RWPE2 (cell line): ENCODE data around the gene RSAD2.
"Not testable (repeated sequence)": the region's sequence is repeated elsewhere in the genome, so short reads cannot be mapped to it uniquely, and the experiment has no call there.

Source experiments
- ATAC-seq: fragments of 200-7000 bp; cut with Tn5 transposase; 3 replicates; pipeline ENCODE4 v1.9.1; 2021; ENCODE audit warnings: low read depth
- DNase-seq: peaks from one replicate; pipeline ENCODE4 v3.0.0-alpha.2; 2020; ENCODE audit warnings: low spot score
- H3K27ac ChIP-seq: fragments of 450-650 bp; 2 replicates; pipeline ENCODE4 v1.5.1; 2017; ENCODE audit warnings: mild to moderate bottlenecking; ENCODE audit not compliant: poor library complexity, severe bottlenecking
- H3K27me3 ChIP-seq: fragments of 250-450 bp; sonication (Bioruptor Pico); 2 replicates; pipeline ENCODE4 v1.5.1; 2021; ENCODE audit warnings: mild to moderate bottlenecking, moderate library complexity; ENCODE audit not compliant: insufficient read depth, poor library complexity, severe bottlenecking
- H3K36me3 ChIP-seq: fragments of 250-450 bp; sonication (Bioruptor Pico); 2 replicates; pipeline ENCODE4 v1.5.1; 2020; ENCODE audit warnings: low read depth, mild to moderate bottlenecking, moderate library complexity
- H3K4me1 ChIP-seq: fragments of 250-450 bp; sonication (Bioruptor Pico); 2 replicates; pipeline ENCODE4 v1.5.1; 2021; ENCODE audit warnings: mild to moderate bottlenecking, moderate library complexity; ENCODE audit not compliant: insufficient read depth, poor library complexity, severe bottlenecking
- H3K4me3 ChIP-seq: fragments of 250-450 bp; sonication (Bioruptor Pico); 2 replicates; pipeline ENCODE4 v1.5.1; 2021; ENCODE audit warnings: mild to moderate bottlenecking, moderate library complexity; ENCODE audit not compliant: severe bottlenecking
- H3K9me3 ChIP-seq: fragments of 250-450 bp; sonication (Bioruptor Pico); 2 replicates; pipeline ENCODE4 v1.5.1; 2021; ENCODE audit warnings: mild to moderate bottlenecking, moderate library complexity; ENCODE audit not compliant: severe bottlenecking
- CTCF ChIP-seq: fragments of 450-650 bp; IDR thresholded peaks from one replicate; pipeline ENCODE4 v1.5.1; 2017; ENCODE audit warnings: mild to moderate bottlenecking, moderate library complexity; ENCODE audit not compliant: poor library complexity, severe bottlenecking

Gene RSAD2

GRCh38 chr2:6896930-6897759 is 19.6 kb downstream of the RSAD2 start:
- no peak for DNase-seq

GRCh38 chr2:6902581-6902980 is 25.0 kb downstream of the RSAD2 start:
- not testable (repeated sequence) for H3K9me3 ChIP-seq, ATAC-seq, H3K4me1 ChIP-seq, H3K36me3 ChIP-seq, H3K27me3 ChIP-seq, H3K4me3 ChIP-seq, H3K27ac ChIP-seq, DNase-seq

More at GRCh38 chr2:6896930-6897759, 19.6 kb downstream of the RSAD2 start:
- no peak overlapping the region for H3K4me3 ChIP-seq
- ATAC-seq: no peak
- no peaks in the 10 kb centered on the region for H3K4me1 ChIP-seq
- no peaks in the 10 kb centered on the region for H3K27me3 ChIP-seq
- peak; percentile 80 for TF ChIP-seq CTCF
- H3K27ac ChIP-seq: no peak overlapping the region
- no peaks in the 10 kb centered on the region for H3K36me3 ChIP-seq
- H3K9me3 ChIP-seq: no peaks in the 10 kb centered on the region

GRCh38 chr2:6905668-6906067 is 28.1 kb downstream of the RSAD2 start:
- no peak for ATAC-seq

GRCh38 chr2:6906165-6906741 is 28.7 kb downstream of the RSAD2 start:
- no peaks in the 10 kb centered on the region for H3K9me3 ChIP-seq
- no peak for ATAC-seq
- no peak overlapping the region for H3K4me3 ChIP-seq

More at GRCh38 chr2:6905668-6906067, 28.1 kb downstream of the RSAD2 start:
- Histone ChIP-seq H3K27me3 (peaks cover 27% of the 10 kb centered on the region), H3K9me3 (no peaks in the 10 kb centered on the region), H3K27ac (no peak overlapping the region), H3K4me3 (no peak overlapping the region), H3K4me1 (no peaks in the 10 kb centered on the region), H3K36me3 (no peaks in the 10 kb centered on the region)
- TF ChIP-seq CTCF: no peak
- DNase-seq: no peak

GRCh38 chr2:6908291-6908690 is 30.7 kb downstream of the RSAD2 start:
- Histone ChIP-seq H3K9me3 (no peaks in the 10 kb centered on the region), H3K4me1 (no peaks in the 10 kb centered on the region), H3K27ac (no peak overlapping the region), H3K4me3 (no peak overlapping the region), H3K36me3 (no peaks in the 10 kb centered on the region), H3K27me3 (peaks cover 27% of the 10 kb centered on the region)
- TF ChIP-seq CTCF: no peak
- no peak for DNase-seq
- ATAC-seq: no peak

More at GRCh38 chr2:6906165-6906741, 28.7 kb downstream of the RSAD2 start:
- Histone ChIP-seq H3K27me3 (peaks cover 27% of the 10 kb centered on the region), H3K36me3 (no peaks in the 10 kb centered on the region), H3K27ac (no peak overlapping the region), H3K4me1 (no peaks in the 10 kb centered on the region)
- DNase-seq: no peak
- no peak for TF ChIP-seq CTCF
